CD4-positive, alpha-beta T cell (primary cell): Measurements from ENCODE around the gene IRF5. TPM values are rescaled to one million over a fixed set of nuclear protein-coding genes. Genes with fewer than 3 reads are reported as not detected.

Experiments used
- ATAC-seq: fragments of 200-7000 bp; cut with Tn5 transposase; one replicate; pipeline ENCODE4 v1.10.0; 2022; ENCODE audit warnings: mild to moderate bottlenecking; ENCODE audit not compliant: poor library complexity
- CTCF ChIA-PET: fragments of 350-600 bp; sonication (Branson Sonifier 250); formaldehyde crosslinking; loops from one replicate; lab custom pipeline; 2021; ENCODE audit warnings: antibody characterized with exemption, inconsistent platforms; lab: Charles Lee
- POLR2A ChIA-PET: fragments of 350-600 bp; sonication (Branson Sonifier 250); formaldehyde crosslinking; loops from one replicate; lab custom pipeline; 2021; ENCODE audit warnings: antibody characterized with exemption, inconsistent platforms; lab: Charles Lee
- DNase-seq, 14 experiments: peaks; one replicate each; pipeline ENCODE4 v3.0.0-alpha.2; 2013 to 2020; ENCODE audit warnings: mixed read lengths in 2 of 14
- H3K27ac ChIP-seq, 2 donors: one replicate each; pipeline versions ENCODE4 v1.5.1 to v1.7.0; 2013; ENCODE audit warnings: low read length in 2 of 2, low read depth in 1 of 2, mild to moderate bottlenecking in 1 of 2
- H3K27me3 ChIP-seq, 2 experiments: 1 replicate in 1 of 2; 2 replicates in 1 of 2; pipeline versions ENCODE4 v1.6.1 to v1.7.0; 2013; ENCODE audit warnings: low read length in 2 of 2, control low read depth in 1 of 2, mild to moderate bottlenecking in 1 of 2, moderate library complexity in 1 of 2; ENCODE audit not compliant: insufficient read depth in 2 of 2, control insufficient read depth in 1 of 2
- H3K36me3 ChIP-seq: one replicate; pipeline ENCODE4 v1.6.1; 2013; ENCODE audit warnings: low read length, control low read depth; ENCODE audit not compliant: insufficient read depth
- H3K4me1 ChIP-seq: one replicate; pipeline ENCODE4 v1.6.1; 2013; ENCODE audit warnings: low read length, control low read depth; ENCODE audit not compliant: insufficient read depth
- H3K4me3 ChIP-seq: one replicate; pipeline ENCODE4 v1.5.1; 2013; ENCODE audit warnings: mild to moderate bottlenecking, low read length, moderate library complexity
- H3K9me3 ChIP-seq, 2 experiments: 1 replicate in 1 of 2; 2 replicates in 1 of 2; pipeline versions ENCODE4 v1.6.1 to v1.7.0; 2013; ENCODE audit warnings: low read length in 2 of 2, mild to moderate bottlenecking in 2 of 2, control low read depth in 1 of 2, moderate library complexity in 1 of 2; ENCODE audit not compliant: control insufficient read depth in 1 of 2, insufficient read depth in 1 of 2
- H3K27ac Mint-ChIP-seq: one replicate; pipeline ENCODE4 v1.8.0; 2020; ENCODE audit warnings: mixed read lengths
- H3K27me3 Mint-ChIP-seq: one replicate; pipeline ENCODE4 v1.8.0; 2021; ENCODE audit warnings: mixed read lengths
- H3K36me3 Mint-ChIP-seq: one replicate; pipeline ENCODE4 v1.8.0; 2021; ENCODE audit warnings: low read depth, mixed read lengths
- H3K4me1 Mint-ChIP-seq: one replicate; pipeline ENCODE4 v1.8.0; 2021; ENCODE audit warnings: low read depth, mixed read lengths
- H3K4me3 Mint-ChIP-seq: one replicate; pipeline ENCODE4 v1.8.0; 2020; ENCODE audit warnings: mild to moderate bottlenecking, mixed read lengths
- H3K9me3 Mint-ChIP-seq: one replicate; pipeline ENCODE4 v1.8.0; 2020; ENCODE audit warnings: mixed read lengths
- CTCF ChIP-seq: fragments of 200-600 bp; IDR thresholded peaks from one replicate; pipeline ENCODE4 v1.8.0; 2022; ENCODE audit warnings: antibody characterized with exemption, mild to moderate bottlenecking
- intact Hi-C, 2 experiments: fragments of 100-400 bp; cut with DNase I in 1 of 2; cut with micrococcal nuclease in 1 of 2; formaldehyde crosslinking; loops; one replicate each; pipeline versions ENCODE4 v1.15.1 to v1.9.0; 2023 to 2025; cut with DNase I, micrococcal nuclease
- total RNA-seq, 174 experiments: library from RNA in 2 of 174; stranded (reverse) in 2 of 174; gene quantifications; one replicate each; pipeline ENCODE4 v1.2.3 and lab custom pipeline; 2021 to 2026

Gene IRF5
- total RNA-seq, 2 experiments from 2014 or later, result 1.7 to 1.8 TPM

DNA sequence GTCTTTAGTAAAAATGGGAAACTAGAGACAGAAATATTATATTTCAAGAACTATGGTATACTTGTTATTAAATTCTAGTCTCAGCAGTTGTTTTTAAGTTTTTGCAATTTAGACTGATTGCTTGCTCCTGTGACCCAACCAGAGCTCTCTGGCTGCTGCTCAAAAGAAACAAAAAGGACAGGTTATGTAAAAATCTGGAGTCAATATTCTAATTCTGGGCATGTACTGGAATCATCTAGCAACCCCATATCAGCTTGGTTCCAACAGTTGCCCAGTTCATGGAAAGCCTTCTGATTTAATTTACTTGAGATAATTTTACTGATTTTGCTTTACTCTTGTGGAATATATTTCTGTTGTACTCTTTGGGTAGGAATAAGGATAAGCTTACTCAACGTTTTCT lies 37.5 kb upstream of the IRF5 start:
- Histone ChIP-seq H3K36me3 (no peaks in the 10 kb centered on the region), H3K9me3 (peaks cover 0 to 4% of the 10 kb centered on the region in 2 experiments), H3K27me3 (no peaks in the 10 kb centered on the region), H3K4me1 (peaks cover 7% of the 10 kb centered on the region), H3K27ac (no peak overlapping the region), H3K4me3 (no peak overlapping the region)
- H3K9me3 Mint-ChIP-seq, result no peaks in the 10 kb centered on the region
- DNase-seq (no peak), ATAC-seq (no peak)
- intact Hi-C loops, result loop anchor here in 1 of 2 experiments (5.0 kb wide), 1 partner anchor 312 kb away; no protein-coding TSS in a partner anchor
- ChIA-PET CTCF (interaction anchor here (1.0 to 1.7 kb wide), 2 partner anchors 17 to 191 kb away, joined by 3 to 4 read pairs; no protein-coding TSS in a partner anchor), POLR2A (no interaction called here)
- H3K27ac Mint-ChIP-seq, result no peak overlapping the region
- no peak for TF ChIP-seq CTCF
- no peak overlapping the region for H3K4me3 Mint-ChIP-seq
- H3K36me3 Mint-ChIP-seq, result no peaks in the 10 kb centered on the region
- H3K4me1 Mint-ChIP-seq, result no peaks in the 10 kb centered on the region
- H3K27me3 Mint-ChIP-seq, result peaks cover 22% of the 10 kb centered on the region

GRCh38 chr7:128902761-128903585 lies 34.8 kb upstream of the IRF5 start:
- Histone ChIP-seq H3K27ac (no peak overlapping the region), H3K4me3 (no peak overlapping the region), H3K4me1 (peaks cover 7% of the 10 kb centered on the region), H3K27me3 (peaks cover 0 to 4% of the 10 kb centered on the region in 2 experiments), H3K36me3 (no peaks in the 10 kb centered on the region), H3K9me3 (peaks cover 0 to 4% of the 10 kb centered on the region in 2 experiments)
- ChIA-PET POLR2A (no interaction called here), CTCF (interaction anchor here (1.5 kb wide), 1 partner anchor 189 kb away, joined by 4 read pairs; no protein-coding TSS in a partner anchor)
- Mint-ChIP-seq H3K27me3 (peaks cover 42% of the 10 kb centered on the region), H3K36me3 (no peaks in the 10 kb centered on the region), H3K9me3 (no peaks in the 10 kb centered on the region), H3K27ac (no peak overlapping the region), H3K4me1 (no peaks in the 10 kb centered on the region), H3K4me3 (no peak overlapping the region)
- no peak for TF ChIP-seq CTCF
- peak in 1 of 14 experiments; percentile 7 for DNase-seq
- intact Hi-C loops, result loop anchor here in 1 of 2 experiments (5.0 kb wide), 1 partner anchor 309 kb away; no protein-coding TSS in a partner anchor
- ATAC-seq, result no peak

DNA sequence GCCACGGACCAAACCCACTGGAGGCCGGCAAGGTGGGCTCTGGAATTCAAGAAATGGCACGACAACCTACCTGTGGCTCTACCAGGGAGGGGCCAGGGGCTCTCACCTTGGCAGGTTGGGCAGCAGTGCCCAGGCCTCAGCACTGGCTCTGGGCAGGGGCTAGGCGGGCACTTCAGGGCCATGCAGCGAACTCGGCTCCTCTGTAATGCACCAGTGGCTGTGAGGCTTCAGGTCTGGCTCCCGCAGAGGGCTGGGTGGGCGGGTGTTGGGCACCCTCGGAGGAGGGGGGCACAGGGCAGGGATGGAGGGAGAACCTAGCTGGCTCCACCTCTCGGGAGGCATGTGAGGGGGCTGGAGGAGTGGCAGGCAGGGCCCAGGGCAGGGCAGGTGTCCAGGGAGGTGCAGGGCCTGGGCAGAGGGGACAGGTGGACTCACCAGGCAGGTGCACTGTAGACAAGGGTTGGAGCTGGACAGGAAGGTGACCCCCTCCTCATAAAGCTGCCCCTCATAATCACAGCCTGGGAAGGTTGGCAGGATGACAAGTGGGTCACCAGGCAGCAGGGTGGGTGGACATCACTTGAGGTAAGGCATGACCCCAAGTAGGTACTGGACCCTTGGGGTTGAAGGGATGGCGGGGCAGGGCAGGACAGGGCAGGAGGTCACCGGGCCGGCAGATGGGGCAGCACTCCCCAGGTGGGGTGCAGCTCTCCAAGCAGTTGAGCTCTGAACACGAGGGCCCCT lies 33.9 kb upstream of the IRF5 start:
- H3K36me3 Mint-ChIP-seq, result no peaks in the 10 kb centered on the region
- intact Hi-C loops, result loop anchor here (1.0 to 5.0 kb wide), 2 partner anchors 188 to 309 kb away; no protein-coding TSS in a partner anchor
- no peak overlapping the region for H3K4me3 Mint-ChIP-seq
- ChIA-PET POLR2A (no interaction called here), CTCF (interaction anchor here (1.5 kb wide), 1 partner anchor 188 kb away, joined by 4 read pairs; no protein-coding TSS in a partner anchor)
- DNase-seq (peak in 1 of 14 experiments; percentile 20), ATAC-seq (no peak)
- no peak overlapping the region for H3K27ac ChIP-seq
- H3K27ac Mint-ChIP-seq, result no peak overlapping the region
- H3K27me3 Mint-ChIP-seq, result peaks cover 48% of the 10 kb centered on the region
- H3K9me3 ChIP-seq, result peaks cover 0 to 4% of the 10 kb centered on the region in 2 experiments
- H3K36me3 ChIP-seq, result no peaks in the 10 kb centered on the region
- no peak for TF ChIP-seq CTCF
- no peak overlapping the region for H3K4me3 ChIP-seq
- no peaks in the 10 kb centered on the region for H3K4me1 Mint-ChIP-seq
- H3K27me3 ChIP-seq, result peaks cover under 1 to 4% of the 10 kb centered on the region in 2 experiments
- H3K4me1 ChIP-seq, result peaks cover 7% of the 10 kb centered on the region
- H3K9me3 Mint-ChIP-seq, result no peaks in the 10 kb centered on the region
